Parathyroid adenoma (tissue), 2 donors: ENCODE measurements around the gene SYNM.

Source experiments
- H2AFZ ChIP-seq: fragments of 300-600 bp; sonication (generic); one replicate; pipeline ENCODE4 v1.7.0; 2017; ENCODE audit warnings: antibody characterized with exemption, mild to moderate bottlenecking
- H3K27ac ChIP-seq: fragments of 300-600 bp; sonication (generic); one replicate; pipeline ENCODE4 v1.7.0; 2017
- H3K27me3 ChIP-seq: fragments of 300-600 bp; sonication (generic); one replicate; pipeline ENCODE4 v1.7.0; 2017; ENCODE audit warnings: low read length; ENCODE audit not compliant: control insufficient read depth, insufficient read depth
- H3K36me3 ChIP-seq: fragments of 300-600 bp; sonication (generic); one replicate; pipeline ENCODE4 v1.7.0; 2017; ENCODE audit warnings: low read length; ENCODE audit not compliant: control insufficient read depth, insufficient read depth
- H3K4me1 ChIP-seq: fragments of 300-600 bp; sonication (generic); one replicate; pipeline ENCODE4 v1.7.0; 2017; ENCODE audit warnings: control low read depth
- H3K4me2 ChIP-seq: fragments of 300-600 bp; sonication (generic); one replicate; pipeline ENCODE4 v1.7.0; 2017; ENCODE audit warnings: low read length
- H3K4me3 ChIP-seq: fragments of 300-600 bp; sonication (generic); one replicate; pipeline ENCODE4 v1.7.0; 2017; ENCODE audit warnings: low read depth, low read length
- H3K79me2 ChIP-seq: fragments of 300-600 bp; sonication (generic); one replicate; pipeline ENCODE4 v1.7.0; 2017; ENCODE audit warnings: control low read depth
- H3K9ac ChIP-seq: fragments of 300-600 bp; sonication (generic); one replicate; pipeline ENCODE4 v1.7.0; 2017; ENCODE audit warnings: mild to moderate bottlenecking
- H3K9me3 ChIP-seq: fragments of 300-600 bp; sonication (generic); one replicate; pipeline ENCODE4 v1.7.0; 2017; ENCODE audit warnings: low read length; ENCODE audit not compliant: control insufficient read depth
- TF ChIP-seq, protein P1 (sequence below): fragments of 300-600 bp; sonication (generic); IDR thresholded peaks from one replicate; pipeline ENCODE4 v1.7.0; 2017; ENCODE audit warnings: antibody characterized with exemption, mild to moderate bottlenecking
- donor health status: primary hyperparathyroidism.

SYNM gene

DNA sequence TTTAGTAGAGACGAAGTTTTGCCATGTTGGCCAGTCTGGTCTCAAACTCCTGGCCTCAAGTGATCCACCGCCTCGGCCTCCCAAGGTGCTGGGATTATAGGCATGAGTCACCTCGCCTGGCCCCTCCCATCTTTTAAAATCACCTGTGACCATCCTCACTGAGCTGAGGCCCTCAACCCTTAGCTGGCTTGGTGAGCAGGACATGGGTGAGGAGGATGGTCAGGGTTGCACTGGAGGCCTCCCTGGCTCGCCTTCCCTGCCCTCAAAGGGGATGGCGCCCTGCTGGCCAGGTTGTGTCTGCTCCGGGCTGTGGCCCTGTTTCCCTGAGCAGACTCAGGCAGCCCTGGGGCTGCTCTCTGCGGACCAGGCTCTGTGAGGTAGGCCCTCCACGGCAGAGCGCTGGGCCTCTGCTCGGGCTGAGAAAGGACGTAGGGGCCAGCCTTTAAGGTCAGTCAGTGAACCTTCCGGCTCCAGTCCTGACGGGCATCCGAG, 33.7 kb downstream of the SYNM start:
- H3K4me2 ChIP-seq = no peak overlapping the region
- H3K4me3 ChIP-seq = no peak overlapping the region
- peaks cover 10% of the 10 kb centered on the region for H3K4me1 ChIP-seq
- no peaks in the 10 kb centered on the region for H3K27me3 ChIP-seq
- no peak overlapping the region for H3K27ac ChIP-seq
- H3K9ac ChIP-seq = no peak overlapping the region
- H3K9me3 ChIP-seq = no peaks in the 10 kb centered on the region
- no peaks in the 10 kb centered on the region for H3K79me2 ChIP-seq
- no peak overlapping the region for H2AFZ ChIP-seq
- TF ChIP-seq, protein P1, sequence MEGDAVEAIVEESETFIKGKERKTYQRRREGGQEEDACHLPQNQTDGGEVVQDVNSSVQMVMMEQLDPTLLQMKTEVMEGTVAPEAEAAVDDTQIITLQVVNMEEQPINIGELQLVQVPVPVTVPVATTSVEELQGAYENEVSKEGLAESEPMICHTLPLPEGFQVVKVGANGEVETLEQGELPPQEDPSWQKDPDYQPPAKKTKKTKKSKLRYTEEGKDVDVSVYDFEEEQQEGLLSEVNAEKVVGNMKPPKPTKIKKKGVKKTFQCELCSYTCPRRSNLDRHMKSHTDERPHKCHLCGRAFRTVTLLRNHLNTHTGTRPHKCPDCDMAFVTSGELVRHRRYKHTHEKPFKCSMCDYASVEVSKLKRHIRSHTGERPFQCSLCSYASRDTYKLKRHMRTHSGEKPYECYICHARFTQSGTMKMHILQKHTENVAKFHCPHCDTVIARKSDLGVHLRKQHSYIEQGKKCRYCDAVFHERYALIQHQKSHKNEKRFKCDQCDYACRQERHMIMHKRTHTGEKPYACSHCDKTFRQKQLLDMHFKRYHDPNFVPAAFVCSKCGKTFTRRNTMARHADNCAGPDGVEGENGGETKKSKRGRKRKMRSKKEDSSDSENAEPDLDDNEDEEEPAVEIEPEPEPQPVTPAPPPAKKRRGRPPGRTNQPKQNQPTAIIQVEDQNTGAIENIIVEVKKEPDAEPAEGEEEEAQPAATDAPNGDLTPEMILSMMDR = no peak
- no peaks in the 10 kb centered on the region for H3K36me3 ChIP-seq

DNA sequence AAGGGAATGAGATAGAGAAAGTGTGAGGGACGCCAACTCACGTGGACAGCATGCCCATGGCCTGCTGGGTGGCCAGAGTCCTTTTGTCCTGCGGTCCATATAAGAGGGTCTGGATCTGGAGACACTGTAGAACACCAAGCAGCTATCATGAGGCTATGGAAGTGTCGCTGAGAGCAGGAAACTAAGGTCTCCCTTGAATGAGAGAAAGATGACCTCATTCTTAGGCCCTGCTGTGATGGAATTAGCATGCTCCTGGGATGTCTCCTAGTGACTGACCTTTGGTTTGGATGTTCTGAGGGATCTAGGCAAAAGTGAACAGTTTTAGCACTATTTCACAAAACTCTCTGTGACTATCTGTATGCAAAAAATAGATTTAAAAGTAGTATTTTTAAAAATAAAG, 34.4 kb downstream of the SYNM start:
- no peaks in the 10 kb centered on the region for H3K79me2 ChIP-seq
- no peak overlapping the region for H3K4me3 ChIP-seq
- H3K36me3 ChIP-seq = no peaks in the 10 kb centered on the region
- H3K27me3 ChIP-seq = no peaks in the 10 kb centered on the region
- no peak overlapping the region for H3K27ac ChIP-seq
- H3K9ac ChIP-seq = no peak overlapping the region
- TF ChIP-seq, protein P1 = no peak
- peaks cover 7% of the 10 kb centered on the region for H3K4me1 ChIP-seq
- H2AFZ ChIP-seq = no peak overlapping the region
- no peak overlapping the region for H3K4me2 ChIP-seq
- H3K9me3 ChIP-seq = no peaks in the 10 kb centered on the region

DNA sequence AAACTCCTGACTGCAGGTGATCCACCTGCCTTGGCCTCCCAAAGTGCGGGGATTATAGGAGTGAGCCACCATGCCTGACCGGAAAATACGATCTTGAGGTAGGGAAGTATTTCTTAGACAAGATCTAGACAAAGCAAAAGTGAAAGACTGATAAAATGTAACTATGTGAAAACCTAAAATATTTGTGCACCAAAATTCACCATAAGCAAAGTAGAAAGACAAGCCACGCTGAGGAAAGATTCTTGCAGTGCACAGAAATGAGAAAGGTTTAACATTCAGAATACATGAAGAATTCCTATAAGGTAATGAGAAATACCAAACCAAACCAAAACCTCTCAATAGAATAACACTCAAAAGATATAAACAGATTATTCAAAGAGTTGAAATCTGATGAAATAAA, 35.7 kb downstream of the SYNM start:
- no peaks in the 10 kb centered on the region for H3K27me3 ChIP-seq
- H3K9me3 ChIP-seq = no peaks in the 10 kb centered on the region
- TF ChIP-seq, protein P1 = no peak
- H3K79me2 ChIP-seq = no peaks in the 10 kb centered on the region
- H3K4me1 ChIP-seq = peaks cover 7% of the 10 kb centered on the region
- H3K36me3 ChIP-seq = no peaks in the 10 kb centered on the region
- H3K4me3 ChIP-seq = no peak overlapping the region
- H3K27ac ChIP-seq = no peak overlapping the region
- H3K4me2 ChIP-seq = no peak overlapping the region
- no peak overlapping the region for H3K9ac ChIP-seq
- no peak overlapping the region for H2AFZ ChIP-seq

DNA sequence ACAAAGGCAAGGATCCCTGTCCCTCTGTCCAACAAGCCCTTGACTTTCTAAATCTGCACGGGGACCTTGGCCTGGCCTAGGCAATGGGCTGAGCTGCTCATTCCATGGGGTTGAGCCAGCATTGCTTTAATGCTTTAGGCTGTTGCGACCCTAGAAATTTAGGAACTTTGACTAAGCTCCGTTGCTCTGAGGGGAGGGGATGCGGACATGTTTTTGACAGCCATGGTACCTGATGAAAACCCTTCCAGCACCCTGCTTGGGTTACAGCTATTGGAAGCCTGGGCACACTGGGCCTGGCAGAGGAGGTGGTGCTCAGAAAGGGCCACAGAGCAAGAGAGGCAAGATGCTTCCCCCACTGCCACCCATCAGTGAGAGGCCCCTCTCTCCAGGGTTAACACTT, 37.1 kb downstream of the SYNM start:
- TF ChIP-seq, protein P1 = no peak
- no peak overlapping the region for H2AFZ ChIP-seq
- H3K4me2 ChIP-seq = no peak overlapping the region
- H3K36me3 ChIP-seq = no peaks in the 10 kb centered on the region
- H3K9ac ChIP-seq = no peak overlapping the region
- no peaks in the 10 kb centered on the region for H3K27me3 ChIP-seq
- H3K27ac ChIP-seq = no peak overlapping the region
- no peaks in the 10 kb centered on the region for H3K9me3 ChIP-seq
- peaks cover 5% of the 10 kb centered on the region for H3K4me1 ChIP-seq
- no peaks in the 10 kb centered on the region for H3K79me2 ChIP-seq
- H3K4me3 ChIP-seq = no peak overlapping the region

DNA sequence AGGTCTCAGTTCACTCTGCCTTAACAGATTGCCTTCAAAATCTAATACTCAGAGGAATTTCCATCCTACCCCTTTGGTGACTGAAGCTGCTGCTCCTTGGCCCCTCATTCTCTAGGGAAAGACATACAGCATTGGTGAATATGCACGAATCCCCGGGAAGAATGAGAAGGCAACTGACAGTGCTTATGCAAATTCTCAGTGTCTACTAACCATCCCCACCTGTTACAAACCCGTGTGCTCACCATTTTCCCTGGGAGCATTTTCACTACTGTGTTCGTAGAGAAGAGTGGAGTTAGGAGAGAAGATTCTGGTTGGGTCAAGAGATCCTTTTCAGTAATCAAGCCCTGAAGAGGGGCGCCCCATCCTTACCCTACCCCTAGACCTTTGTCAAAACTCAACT, 37.7 kb downstream of the SYNM start:
- no peak overlapping the region for H2AFZ ChIP-seq
- no peaks in the 10 kb centered on the region for H3K27me3 ChIP-seq
- no peak overlapping the region for H3K27ac ChIP-seq
- H3K4me2 ChIP-seq = no peak overlapping the region
- TF ChIP-seq, protein P1 = no peak
- H3K9me3 ChIP-seq = no peaks in the 10 kb centered on the region
- no peak overlapping the region for H3K9ac ChIP-seq
- no peaks in the 10 kb centered on the region for H3K36me3 ChIP-seq
- no peak overlapping the region for H3K4me3 ChIP-seq
- no peaks in the 10 kb centered on the region for H3K79me2 ChIP-seq
- peaks cover under 1% of the 10 kb centered on the region for H3K4me1 ChIP-seq
